Posterior vena cava (tissue), 2 donors: ENCODE results near the gene PRKAR2B. TPM values are rescaled to one million over a fixed set of nuclear protein-coding genes. Genes with fewer than 3 reads are reported as not detected.
"Not testable (repeated sequence)": the region's sequence is repeated elsewhere in the genome, so short reads cannot be mapped to it uniquely, and the experiment has no call there.

Experiments
- DNase-seq: peaks from one replicate; pipeline ENCODE4 v3.0.0-alpha.2; 2020; ENCODE audit warnings: low spot score
- intact Hi-C, 2 donors: fragments of 100-400 bp; cut with DNase I; formaldehyde crosslinking; loops; one replicate each; pipeline versions ENCODE4 v1.14.1 to v1.14.2; 2022 to 2023
- total RNA-seq, 2 donors: library from RNA; stranded (reverse); fragmentation: NEBNext Ultra II Directional; extraction: Animal tissue kit (Norgen Biotek cat#: 25700); gene quantifications; one replicate each; pipeline ENCODE4 v1.2.1, GENCODE V29; 2021
- donor health status: DM: yes; HTN: yes; CAD: no.
- donor health status: DM: yes; HTN: yes; CAD: no.

PRKAR2B gene
- total RNA-seq, 2 donors from 2014 or later, result 4.7 to 5.8 TPM

DNA sequence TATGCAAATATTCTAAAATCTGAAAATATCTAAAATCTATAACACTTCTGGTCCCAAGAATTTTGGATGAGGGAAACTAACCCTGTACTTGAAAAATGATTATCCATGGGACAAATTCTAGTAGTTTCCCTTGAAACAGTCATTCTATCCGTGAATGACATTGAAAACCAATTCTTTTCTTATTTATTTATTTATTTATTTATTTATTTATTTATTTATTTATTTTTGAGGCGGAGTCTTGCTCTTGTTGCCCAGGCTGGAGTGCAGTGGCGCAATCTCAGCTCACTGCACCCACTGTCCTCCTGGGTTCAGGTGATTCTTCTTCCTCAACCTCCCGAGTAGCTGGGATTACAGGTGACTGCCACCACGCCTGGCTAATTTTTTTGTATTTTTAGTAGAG, 99.4 kb downstream of the PRKAR2B start:
- DNase-seq, intact Hi-C loops: not testable (repeated sequence)

DNA sequence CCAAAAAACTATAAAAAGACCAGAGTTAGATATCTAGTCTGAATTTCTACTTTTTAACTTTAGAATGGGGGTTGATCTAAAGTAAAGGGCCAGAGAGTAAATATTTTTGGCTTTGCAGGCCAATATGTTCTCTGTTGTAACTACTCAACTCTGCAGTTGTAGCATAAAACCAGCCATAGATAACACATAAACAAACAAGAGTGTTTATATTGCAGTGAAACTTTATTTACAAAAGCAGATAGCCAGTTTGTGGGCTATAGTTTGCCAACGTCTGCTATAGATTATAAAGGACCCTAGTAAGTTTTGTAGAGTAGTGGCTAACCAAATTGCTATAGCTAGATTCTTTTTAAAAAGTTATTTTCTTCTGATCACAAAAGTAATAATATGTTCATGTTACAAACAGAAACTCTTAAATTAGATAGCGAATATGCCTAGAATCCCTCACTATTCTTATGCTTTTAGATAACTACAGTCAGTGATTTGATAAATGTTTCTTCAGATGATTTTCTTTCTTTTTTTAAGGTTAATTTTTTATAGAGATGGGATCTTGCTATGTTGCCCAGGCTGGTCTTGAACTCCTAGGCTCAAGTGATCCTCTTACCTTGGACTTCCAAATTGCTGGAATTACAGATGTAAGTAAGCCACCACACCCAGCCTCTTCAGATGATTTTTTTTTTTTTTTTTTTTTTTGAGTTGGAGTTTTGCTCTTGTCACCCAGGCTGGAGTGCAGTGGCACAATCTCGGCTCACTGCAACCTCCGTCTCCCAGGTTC, 100.7 kb downstream of the PRKAR2B start:
- intact Hi-C loops, result no loop called here
- no peak for DNase-seq

DNA sequence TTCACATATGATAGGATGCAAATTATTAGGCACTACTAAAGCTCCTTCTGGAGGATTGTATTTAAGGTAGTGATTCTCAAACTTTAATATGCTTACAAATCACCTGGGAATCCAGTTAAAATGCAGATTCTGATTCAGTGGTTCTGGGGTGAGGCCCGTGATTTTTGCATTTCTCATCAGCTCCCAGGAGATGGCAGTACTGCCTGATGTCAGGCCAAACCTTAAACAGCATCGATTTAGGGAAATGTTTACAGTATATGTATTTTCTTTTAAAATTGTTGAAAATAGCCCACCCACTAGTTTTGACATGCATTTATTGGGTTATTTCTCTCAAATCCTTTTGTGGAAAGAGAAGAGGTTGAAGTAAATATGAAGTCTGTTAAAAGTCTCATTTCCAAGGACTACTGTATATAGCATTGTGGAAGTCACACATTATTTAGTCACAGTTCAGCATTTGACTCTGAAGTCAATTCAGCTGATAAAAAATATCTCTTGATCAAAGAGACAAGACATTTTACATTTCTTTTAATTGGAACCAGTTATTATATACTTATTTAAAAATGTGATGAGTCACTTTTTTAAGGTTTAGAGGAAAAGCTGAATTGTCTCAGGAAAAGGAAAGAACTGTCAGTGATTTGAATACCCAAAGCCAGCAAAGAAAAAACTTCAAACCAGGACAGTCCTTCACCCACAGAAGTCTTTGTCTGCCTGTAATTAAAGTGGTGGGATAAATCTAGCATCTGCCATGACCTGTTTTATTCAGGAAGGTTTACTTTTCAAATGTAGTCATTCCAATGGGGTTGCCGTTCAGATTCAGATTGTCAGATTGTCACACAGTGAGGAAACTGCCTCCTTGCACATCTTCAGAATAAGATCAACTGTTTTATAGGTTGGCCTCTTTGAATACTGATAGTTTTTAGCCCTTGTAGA, 103.2 kb downstream of the PRKAR2B start:
- intact Hi-C loops, result no loop called here
- DNase-seq, result no peak

DNA sequence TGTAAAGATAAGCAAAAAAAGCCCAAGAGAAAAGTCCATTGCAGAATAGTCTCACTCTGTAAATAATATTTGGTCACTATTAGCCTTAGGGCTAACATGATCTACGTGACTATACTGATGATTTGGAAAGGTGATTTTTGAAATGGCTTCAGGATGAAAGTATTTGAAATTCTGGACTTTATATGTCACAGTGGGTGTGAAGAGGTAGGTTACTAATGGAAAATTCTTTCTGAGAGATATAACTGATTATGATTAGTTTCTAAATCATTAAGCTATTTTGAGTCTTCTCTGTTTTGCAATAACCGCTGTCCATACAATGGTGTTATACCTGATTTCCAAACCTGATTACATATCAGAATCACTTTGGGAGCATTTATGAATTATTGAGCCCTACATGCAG, 104.2 kb downstream of the PRKAR2B start:
- no peak for DNase-seq
- intact Hi-C loops, result no loop called here

DNA sequence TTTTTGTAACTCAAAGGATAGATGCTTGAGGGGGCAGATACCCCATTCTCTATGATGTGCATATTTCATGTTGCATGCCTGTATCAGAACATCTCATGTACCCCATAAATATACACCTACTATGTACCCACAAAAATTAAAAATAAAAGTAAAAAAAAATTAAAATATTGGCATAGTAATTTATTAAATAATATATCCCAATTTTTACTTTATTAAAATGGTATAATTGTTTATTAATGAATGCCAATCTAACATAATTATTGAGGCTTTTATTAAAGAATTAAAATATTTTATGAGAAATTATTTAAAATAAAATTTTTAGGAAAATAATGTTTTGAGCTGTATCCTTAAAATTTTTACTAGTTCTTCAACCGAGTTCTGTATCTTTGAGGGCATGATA, 105.4 kb downstream of the PRKAR2B start:
- no peak for DNase-seq
- intact Hi-C loops, result loop anchor here in 1 of 2 donors (10.0 kb wide), 1 partner anchor 205 kb away; no protein-coding TSS in a partner anchor

DNA sequence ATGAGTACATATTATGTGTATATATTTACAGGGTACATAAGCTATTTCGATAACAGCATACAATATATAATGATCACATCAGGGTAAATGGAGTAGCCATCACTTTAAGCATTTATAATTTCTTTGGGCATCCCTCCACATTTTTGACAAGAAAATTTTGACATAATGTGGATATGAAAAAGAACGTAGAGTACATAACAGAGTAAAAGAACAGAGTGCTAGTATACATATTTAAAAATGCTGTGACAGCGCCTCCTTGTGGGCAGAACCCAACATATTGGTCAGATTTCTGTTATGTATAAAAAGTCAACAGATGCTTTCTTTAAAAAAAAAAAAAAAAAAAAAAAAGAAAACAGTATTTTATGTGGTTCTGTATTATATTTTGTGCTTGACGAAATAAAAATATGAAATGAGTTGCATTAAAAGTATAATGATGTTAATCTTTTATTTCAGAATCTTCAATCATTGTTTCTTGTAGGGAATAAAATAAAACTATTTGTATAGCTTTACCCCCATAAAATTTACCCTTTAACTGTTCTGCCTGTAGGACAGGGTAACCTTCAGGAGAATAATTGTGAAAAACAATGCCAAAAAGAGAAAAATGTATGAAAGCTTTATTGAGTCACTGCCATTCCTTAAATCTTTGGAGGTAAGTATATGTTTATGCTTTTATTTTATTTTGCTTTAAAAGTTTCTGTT, 106.0 kb downstream of the PRKAR2B start:
- DNase-seq, result peak; percentile 88
- intact Hi-C loops, result loop anchor here in 1 of 2 donors (10.0 kb wide), 1 partner anchor 206 kb away; no protein-coding TSS in a partner anchor

DNA sequence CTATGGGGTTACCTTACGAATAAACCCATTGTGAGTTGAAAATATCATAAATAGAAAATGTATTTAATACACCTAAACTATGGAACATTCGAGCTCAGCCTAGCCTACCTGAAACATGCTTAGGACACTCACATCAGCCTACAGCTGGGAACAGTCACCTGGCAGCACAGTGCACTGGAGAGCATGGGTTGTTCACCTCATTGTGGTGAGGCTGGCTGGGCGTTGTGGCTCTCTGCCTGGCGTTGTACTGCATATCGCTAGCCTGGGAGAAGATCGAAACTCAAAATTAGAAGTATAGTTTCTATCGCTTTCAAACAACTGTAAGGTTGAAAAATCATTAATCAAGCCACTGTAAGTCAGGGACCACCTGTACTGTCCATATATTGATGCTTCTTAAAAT, 107.0 kb downstream of the PRKAR2B start:
- no peak for DNase-seq
- intact Hi-C loops, result loop anchor here in 1 of 2 donors (10.0 kb wide), 1 partner anchor 207 kb away; no protein-coding TSS in a partner anchor

DNA sequence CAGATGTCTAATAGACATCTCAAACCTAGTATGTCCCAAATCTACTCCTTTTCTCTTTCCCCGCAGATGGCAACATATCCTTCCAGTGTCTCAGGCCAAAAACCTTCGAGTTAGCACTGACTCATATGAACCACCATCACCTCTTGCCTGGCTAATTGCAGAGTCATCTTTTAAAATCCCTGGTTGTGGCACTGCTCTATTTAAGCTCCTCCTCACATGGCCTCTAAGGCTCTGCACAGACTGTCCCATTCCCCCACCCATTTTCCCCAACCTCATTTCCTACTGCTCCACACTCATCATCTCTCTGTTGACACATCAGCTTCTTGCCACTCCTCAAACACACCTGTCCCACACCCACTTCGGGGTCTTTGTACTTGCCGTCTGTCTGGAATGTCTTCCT, 107.5 kb downstream of the PRKAR2B start:
- intact Hi-C loops, result loop anchor here in 1 of 2 donors (10.0 kb wide), 1 partner anchor 207 kb away; no protein-coding TSS in a partner anchor
- DNase-seq, result no peak

DNA sequence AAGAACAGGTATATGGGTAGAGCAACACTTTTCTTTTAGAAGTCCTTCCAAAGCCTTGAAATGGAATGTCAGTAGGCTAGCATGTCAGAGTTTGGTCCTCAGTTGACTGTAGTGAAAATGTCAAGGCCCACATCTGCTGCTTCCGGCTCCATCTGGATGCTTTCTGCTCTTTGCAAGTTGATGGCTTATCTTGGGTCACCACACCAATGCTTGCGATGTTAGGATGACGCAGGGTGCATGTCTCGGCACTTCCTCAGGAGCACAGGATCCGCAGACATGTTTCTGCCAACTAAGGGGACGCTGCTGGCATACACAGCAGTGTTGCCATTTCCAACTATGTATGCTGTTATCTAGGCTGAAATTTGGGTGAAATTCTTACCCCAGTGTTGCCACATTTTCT, 110.3 kb downstream of the PRKAR2B start:
- intact Hi-C loops, result loop anchor here in 1 of 2 donors (10.0 kb wide), 1 partner anchor 210 kb away; no protein-coding TSS in a partner anchor
- no peak for DNase-seq

DNA sequence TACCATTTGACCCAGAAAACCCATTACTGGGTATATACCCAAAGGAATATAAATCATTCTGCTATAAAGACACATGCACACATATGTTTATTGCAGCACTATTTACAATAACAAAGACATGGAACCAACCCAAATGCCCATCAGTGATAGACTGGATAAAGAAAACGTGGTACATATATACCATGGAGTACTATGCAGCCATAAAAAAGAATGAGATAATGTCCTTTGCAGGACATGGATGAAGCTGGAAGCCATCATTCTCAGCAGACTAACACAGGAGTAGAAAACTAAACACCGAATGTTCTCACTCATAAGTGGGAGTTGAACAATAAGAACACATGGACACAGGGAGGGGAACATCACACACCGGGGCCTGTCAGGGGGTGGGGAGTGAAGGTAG, 111.2 kb downstream of the PRKAR2B start:
- intact Hi-C loops, result loop anchor here in 1 of 2 donors (10.0 kb wide), 1 partner anchor 211 kb away; no protein-coding TSS in a partner anchor
- not testable (repeated sequence) for DNase-seq

DNA sequence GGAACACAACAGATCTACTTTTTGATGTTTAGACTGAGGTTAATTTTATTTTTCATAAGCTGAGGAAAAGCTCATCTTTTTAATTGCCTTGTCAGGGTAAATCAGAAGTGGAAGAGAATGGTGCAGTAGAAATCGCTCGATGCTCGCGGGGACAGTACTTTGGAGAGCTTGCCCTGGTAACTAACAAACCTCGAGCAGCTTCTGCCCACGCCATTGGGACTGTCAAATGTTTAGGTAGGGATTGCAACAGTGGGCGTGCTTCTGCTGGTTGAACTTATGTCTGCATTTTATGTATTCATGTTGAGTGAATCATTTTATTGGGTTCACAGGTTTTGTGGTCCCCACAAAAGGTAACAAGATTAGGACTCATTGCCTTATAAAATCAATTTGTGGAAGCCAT, 112.6 kb downstream of the PRKAR2B start:
- DNase-seq, result no peak
- intact Hi-C loops, result loop anchor here in 1 of 2 donors (10.0 kb wide), 1 partner anchor 212 kb away; no protein-coding TSS in a partner anchor

DNA sequence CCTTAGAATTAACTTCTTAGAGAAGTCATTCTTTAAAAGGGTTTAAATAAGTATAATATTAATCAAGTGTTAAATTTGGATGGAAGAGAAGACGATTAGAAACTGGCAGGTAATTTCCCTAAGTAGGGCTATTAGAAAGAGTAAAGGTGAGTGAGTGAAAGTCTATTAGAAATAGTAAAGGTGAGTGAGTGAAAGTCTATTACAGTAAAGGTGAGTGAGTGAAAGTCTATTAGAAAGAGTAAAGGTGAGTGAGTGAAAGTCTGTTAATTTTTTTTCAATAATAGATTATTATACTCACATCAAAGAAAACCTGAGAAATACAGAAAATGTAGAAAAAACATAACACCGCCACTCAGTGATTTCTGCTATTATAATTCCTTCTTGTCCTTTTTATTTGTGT, 113.5 kb downstream of the PRKAR2B start:
- intact Hi-C loops, result loop anchor here in 1 of 2 donors (10.0 kb wide), 1 partner anchor 213 kb away; no protein-coding TSS in a partner anchor
- DNase-seq, result no peak

DNA sequence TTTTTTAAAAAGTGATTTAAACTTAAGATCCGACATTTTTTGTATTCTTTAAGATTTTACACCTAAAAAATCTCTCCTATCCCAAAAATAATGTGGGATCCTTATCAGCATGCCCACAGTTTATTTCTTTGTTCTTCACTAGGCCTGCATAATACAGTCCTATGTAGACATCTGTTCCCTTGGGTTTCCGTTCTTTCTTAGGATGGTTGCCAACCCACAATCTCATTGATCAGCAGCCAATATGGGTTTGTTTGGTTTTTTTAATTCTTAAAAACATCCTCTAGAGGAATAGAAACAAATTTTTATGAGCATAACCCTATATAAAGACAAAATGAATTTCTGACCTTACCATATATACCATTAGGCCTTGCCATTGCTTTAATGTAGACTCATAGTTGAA, 115.9 kb downstream of the PRKAR2B start:
- DNase-seq, result no peak
- intact Hi-C loops, result no loop called here

DNA sequence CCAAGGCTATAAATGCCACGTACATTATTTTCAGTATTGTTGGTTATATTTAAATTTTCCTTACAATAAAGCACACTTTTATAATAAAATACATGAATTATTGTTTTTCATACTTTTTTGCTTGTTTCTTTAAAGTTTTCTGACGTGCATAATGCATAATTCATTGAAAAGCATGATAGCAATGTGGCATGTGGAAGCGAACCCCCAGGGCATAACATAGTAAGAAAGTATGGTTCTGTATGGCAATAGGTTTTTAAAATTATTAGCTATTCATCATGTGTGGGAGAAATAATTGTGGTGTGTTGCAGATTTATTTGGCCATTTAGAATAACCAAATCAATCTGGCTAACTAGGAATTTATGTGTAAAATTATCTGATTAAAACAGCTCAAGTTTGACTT, 116.9 kb downstream of the PRKAR2B start:
- intact Hi-C loops, result no loop called here
- DNase-seq, result no peak

DNA sequence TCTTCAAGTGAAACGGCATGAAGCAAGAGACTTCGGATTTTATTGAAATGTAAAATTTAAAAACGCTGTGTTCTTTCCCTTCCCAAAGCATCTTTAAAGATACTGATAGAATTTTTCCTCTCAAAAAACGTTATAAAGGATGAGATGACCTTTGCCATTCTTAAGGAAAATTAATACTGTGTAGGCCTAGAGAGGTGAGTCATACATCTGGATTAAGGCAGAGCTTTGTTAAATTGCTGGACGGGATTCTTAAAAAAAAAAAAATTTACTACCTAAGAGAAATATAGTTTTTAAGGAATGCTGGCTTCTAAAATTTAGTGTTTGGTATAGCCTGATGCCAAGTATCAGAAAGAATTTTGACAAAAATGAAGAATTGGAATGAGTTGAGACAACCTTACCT, 118.0 kb downstream of the PRKAR2B start:
- intact Hi-C loops, result no loop called here
- no peak for DNase-seq

DNA sequence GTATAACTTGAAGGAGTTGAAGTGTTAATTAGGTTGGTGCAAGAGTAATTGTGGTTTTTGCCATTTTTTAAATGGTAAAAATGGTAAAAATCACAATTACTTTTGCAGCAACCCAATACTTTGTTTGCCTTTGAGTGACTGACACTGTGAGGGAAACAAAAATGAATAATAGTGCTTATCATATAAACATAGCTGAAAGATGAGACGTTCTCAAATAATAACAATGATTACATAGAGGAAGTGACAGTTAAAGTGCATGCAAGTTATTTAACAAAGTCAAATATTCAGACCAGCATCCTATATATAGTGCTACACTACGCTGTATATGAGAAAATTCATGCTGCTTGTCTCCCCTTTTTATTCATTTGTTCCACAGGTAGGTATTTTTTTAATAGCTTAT, 119.6 kb downstream of the PRKAR2B start:
- intact Hi-C loops, result no loop called here
- no peak for DNase-seq

DNA sequence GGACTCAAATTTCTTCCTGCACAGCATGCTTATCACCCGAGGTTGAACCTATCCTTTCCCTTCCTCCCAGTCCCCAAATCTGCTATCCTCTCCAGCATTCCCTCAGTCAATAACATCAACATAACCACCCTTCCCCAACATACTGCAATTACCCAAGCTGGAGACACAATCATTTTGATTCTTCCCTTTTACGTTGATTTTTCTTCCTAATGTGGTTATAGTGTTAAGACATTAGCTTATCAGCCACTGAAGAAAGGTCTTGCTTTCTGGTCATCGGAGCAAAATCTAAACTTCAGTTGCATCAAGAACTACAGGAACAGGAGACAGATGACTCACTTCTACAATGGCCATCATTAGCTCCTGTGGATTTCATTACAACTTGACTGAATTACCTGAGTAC, 120.8 kb downstream of the PRKAR2B start:
- DNase-seq, result no peak
- intact Hi-C loops, result no loop called here

DNA sequence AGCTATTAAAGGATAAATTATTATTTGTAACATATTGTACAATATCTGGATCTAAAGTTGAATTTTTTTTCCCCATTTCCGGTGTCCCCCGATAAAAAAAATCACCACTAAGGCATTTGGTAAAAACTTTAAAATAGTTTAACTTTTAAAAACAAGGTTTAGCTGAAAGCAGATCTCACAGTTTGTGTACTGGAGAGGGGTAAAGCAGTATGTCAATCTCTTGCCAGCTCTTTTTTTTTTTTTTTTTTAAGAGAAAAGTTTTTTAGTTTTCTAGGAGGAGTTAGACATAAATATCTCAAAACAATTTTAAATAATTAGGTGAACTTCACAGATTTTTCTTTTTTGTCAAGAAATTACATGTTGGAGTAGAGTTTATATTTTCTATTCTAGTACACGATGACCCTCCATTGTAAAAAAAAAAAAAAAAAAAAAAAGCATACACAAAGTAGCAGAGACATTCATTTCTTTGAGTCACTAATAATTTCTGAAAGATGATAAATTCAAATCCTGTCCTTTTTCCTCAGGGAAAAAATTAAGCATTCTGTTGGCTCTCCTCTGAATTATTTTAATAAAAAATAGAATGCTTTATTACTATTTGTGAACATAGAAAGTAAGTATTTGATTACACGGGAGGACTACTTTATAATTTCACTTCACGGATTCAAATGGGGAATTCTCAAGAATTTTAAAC, 122.4 kb downstream of the PRKAR2B start:
- intact Hi-C loops, result no loop called here
- no peak for DNase-seq
